GM12873 (cell line): ENCODE results near the gene PUM2.

Source experiments
- TF ChIP-seq, protein P1 (sequence below): IDR thresholded peaks from 2 replicates; pipeline ENCODE4 v1.5.1; 2012; ENCODE audit warnings: low read depth, mild to moderate bottlenecking, moderate library complexity, low read length, control low read depth; ENCODE audit not compliant: insufficient read depth; ENCODE audit errors: missing control alignments

The PUM2 gene

DNA sequence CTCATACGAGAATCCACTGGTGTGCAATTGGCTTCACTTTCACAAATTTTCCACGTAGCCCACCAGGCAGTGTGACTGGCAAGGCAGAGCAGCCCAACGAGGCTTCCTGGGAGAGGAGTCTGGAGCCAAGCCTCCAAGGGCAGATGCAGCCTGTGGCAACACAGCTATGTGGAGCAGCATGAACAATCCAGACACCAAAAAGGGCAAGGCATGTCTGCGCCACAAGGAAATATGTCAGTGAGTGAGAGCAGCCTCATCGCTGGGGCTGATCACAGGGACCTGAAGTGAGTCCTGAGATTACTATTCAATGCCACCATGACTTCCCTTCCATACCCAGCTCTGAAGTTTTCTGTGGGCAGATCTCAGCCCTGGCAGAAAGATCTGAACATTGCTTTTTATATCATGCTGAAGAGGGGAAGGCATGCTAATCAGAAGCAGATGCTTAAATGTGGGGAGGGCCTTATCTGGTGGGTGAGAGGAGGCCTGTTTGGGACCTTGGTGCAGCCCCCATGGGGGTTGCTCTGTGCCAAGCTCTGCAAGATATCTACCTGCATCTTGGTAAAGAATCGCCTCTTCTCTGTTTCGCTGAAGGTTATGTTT lies 40.0 kb upstream of the PUM2 start:
- TF ChIP-seq, protein P1, sequence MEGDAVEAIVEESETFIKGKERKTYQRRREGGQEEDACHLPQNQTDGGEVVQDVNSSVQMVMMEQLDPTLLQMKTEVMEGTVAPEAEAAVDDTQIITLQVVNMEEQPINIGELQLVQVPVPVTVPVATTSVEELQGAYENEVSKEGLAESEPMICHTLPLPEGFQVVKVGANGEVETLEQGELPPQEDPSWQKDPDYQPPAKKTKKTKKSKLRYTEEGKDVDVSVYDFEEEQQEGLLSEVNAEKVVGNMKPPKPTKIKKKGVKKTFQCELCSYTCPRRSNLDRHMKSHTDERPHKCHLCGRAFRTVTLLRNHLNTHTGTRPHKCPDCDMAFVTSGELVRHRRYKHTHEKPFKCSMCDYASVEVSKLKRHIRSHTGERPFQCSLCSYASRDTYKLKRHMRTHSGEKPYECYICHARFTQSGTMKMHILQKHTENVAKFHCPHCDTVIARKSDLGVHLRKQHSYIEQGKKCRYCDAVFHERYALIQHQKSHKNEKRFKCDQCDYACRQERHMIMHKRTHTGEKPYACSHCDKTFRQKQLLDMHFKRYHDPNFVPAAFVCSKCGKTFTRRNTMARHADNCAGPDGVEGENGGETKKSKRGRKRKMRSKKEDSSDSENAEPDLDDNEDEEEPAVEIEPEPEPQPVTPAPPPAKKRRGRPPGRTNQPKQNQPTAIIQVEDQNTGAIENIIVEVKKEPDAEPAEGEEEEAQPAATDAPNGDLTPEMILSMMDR, result no peak

DNA sequence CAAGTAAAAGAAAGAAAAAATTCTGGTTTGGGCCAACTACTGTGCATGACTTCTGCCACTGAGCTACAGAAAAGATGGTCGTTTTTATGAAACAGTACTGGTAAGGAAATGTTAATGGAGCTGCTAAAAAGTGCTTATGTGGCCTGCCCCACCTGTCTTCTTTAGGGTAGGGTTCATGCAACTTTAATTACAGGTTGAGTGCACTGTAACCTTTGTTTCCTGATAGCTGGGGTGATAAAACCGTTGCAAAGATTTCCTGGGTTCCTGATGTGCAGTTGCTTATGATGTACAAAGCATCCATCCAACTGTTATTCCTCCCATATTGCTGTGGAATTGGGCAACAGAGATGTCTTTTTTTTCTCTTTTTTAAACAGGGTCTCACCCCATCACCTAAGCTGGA lies 34.3 kb upstream of the PUM2 start:
- TF ChIP-seq, protein P1, result no peak

DNA sequence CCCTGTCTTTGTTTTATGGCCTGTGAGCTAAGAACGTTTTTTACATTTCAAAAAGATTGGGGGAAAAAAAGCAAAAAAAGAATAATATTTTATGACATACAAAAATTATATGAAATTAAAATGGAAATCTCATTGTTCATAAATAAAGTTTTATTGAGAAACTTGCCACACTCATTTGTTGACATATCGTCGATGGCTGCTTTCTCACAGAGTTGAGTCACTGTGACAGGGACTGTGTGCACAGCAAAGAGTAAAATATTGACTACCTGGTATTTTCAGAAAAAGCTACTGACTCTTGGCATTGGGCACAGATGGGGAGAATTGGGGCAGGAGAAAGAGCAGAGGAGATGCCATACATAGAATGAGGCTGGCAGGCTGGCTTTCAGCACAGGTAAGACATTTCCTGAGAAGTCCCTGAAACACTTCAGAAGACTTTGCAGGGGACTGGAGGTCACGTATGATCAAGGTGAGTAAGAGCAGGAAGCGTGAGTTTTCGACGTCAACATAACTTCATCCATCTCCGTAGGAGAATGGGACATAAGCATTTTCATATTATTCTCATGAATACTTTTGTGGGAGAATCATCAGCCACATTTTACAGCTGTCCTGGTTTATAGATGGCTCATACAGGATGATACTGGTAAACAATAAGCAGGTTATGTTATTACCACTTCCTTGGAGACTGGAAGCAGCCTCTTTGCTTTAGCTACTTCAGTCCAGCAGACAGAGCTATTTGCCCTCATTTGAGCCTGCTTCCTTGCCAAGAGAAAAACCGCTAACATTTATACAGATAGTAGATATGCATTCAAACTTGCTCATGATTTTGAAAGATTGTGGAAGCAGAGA lies 32.5 kb upstream of the PUM2 start:
- TF ChIP-seq, protein P1, result no peak

DNA sequence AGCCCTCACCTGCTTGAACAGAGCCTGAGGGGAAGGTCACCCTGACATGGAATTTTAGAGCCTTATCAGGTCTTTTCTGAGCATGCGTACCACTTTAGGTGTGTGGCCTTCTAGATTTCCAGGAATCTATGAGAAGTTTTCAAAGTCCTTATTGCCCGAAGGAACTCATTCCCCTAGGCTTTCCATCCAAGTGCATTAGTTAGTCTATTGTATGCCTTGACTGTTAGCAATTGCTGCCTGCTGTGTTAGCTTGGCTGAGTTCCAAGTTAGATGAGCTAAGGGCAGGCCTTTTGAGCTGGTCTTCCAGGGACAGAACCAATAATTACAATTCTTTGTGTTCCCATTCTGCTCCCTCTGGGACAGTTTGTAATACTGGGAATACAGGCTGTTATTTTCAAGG lies 30.8 kb upstream of the PUM2 start:
- TF ChIP-seq, protein P1, result no peak

DNA sequence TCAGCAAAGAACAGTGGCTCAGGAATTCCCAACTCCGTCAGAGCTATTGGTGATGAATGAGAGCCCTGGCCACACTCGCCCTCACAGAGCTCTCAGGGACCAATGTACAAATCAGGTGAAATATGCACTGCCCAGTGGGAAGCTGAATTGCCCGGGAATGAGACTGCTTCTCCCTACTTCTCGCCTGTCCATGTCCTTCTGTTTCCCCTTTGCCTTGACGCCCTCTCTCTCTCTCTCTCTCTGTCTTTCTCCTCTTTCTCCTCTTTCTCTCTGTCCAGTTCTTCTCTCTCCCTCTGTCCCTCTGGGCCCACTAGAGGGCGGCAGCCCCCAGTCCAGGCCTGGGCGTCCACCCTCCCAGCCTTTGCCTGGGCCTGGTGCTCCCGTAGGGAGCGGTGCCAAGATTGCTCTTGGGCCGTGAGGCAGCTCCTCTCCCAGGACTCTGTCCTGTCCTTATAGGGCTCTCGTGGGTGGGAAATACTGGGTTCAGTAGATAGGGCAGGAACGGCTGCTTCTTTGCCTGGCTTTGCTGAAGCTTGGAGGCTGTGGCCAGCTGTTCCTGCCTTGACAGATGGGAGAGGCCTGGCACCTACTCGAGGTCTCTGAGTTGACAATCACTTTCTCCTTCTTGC lies 28.4 kb upstream of the PUM2 start:
- TF ChIP-seq, protein P1, result peak; percentile 46

DNA sequence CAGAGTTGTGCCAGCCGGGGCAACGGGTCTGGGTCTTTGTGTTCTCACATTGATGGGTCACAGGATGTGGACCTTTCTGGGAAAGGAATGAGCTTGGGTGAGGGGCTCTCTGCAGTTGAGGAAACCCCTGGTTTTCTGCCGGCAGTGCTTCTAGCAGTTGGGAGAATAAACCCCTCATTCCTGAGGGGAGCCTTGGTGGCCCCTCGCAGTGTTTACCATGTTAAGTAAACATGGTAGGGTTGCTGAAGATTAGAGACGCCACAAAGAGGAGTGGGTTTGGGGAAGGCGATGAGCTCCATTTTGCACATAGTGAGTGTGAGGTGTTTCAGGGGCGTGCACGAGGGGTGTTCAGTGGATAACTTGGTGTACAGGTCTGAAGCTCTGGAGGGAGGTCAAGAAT lies 27.7 kb upstream of the PUM2 start:
- TF ChIP-seq, protein P1, result no peak

DNA sequence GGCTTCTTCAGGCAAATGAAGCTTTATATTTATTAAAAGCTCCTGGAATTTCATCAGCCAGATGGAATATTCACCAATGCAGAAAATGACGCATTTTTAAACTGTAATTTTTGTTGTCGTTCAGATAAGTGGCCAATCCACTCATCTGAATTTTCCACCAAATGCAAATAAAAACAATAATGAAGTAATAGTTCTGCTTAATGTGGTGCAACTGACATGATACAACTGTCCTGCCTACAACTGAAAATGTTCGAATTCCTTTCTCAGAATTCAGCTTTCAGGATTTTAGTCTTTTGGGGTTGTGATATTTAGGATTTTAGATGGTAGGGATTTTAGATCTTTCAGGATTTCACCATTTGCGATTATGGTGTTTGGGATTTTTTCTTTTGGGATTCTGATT lies 27.1 kb upstream of the PUM2 start:
- TF ChIP-seq, protein P1, result no peak
